OCI-LY1 (cell line): ENCODE measurements around the gene CDK11B.
"Not testable (repeated sequence)": the region's sequence is repeated elsewhere in the genome, so short reads cannot be mapped to it uniquely, and the experiment has no call there.

ENCODE experiments used
- H2AFZ ChIP-seq: fragments of 200-600 bp; sonication (generic), shearing (Covaris generic); 2 replicates; pipeline ENCODE4 v1.6.0; 2014; ENCODE audit warnings: antibody characterized with exemption, mild to moderate bottlenecking, low read length
- H3F3A ChIP-seq: fragments of 200-600 bp; sonication (generic), shearing (Covaris generic); 2 replicates; pipeline ENCODE4 v1.6.0; 2014; ENCODE audit warnings: mild to moderate bottlenecking, antibody characterized with exemption, low read length, moderate library complexity; ENCODE audit not compliant: insufficient read depth
- H3K27ac ChIP-seq: fragments of 200-600 bp; sonication (generic); 2 replicates; pipeline ENCODE4 v1.5.1; 2014; ENCODE audit warnings: low read length, mixed run types, mild to moderate bottlenecking, low read depth; ENCODE audit not compliant: poor library complexity, severe bottlenecking
- H3K27me3 ChIP-seq: fragments of 200-600 bp; sonication (generic); 2 replicates; pipeline ENCODE4 v1.6.0; 2014; ENCODE audit warnings: antibody characterized with exemption, mild to moderate bottlenecking, low read length, moderate library complexity; ENCODE audit not compliant: insufficient read depth
- H3K36me3 ChIP-seq: fragments of 200-600 bp; sonication (generic); 2 replicates; pipeline ENCODE4 v1.6.1; 2014; ENCODE audit warnings: mild to moderate bottlenecking, antibody characterized with exemption, low read length, moderate library complexity, mixed read lengths; ENCODE audit not compliant: insufficient read depth
- H3K4me1 ChIP-seq: fragments of 200-600 bp; sonication (generic); 2 replicates; pipeline ENCODE4 v1.5.1; 2014; ENCODE audit warnings: mild to moderate bottlenecking, low read length, moderate library complexity; ENCODE audit not compliant: insufficient read depth, severe bottlenecking
- H3K4me2 ChIP-seq: fragments of 200-600 bp; sonication (generic), shearing (Covaris generic); 2 replicates; pipeline ENCODE4 v1.6.1; 2014; ENCODE audit warnings: low read length
- H3K4me3 ChIP-seq: fragments of 200-600 bp; sonication (generic); 2 replicates; pipeline ENCODE4 v1.5.1; 2014; ENCODE audit warnings: low read length, low read depth, mild to moderate bottlenecking, mixed read lengths; ENCODE audit not compliant: poor library complexity, severe bottlenecking
- H3K79me2 ChIP-seq: fragments of 200-600 bp; shearing (Covaris generic); 2 replicates; pipeline ENCODE4 v1.6.1; 2016; ENCODE audit warnings: mixed run types, low read length, mixed read lengths; ENCODE audit not compliant: insufficient read depth
- H3K9ac ChIP-seq: fragments of 200-600 bp; sonication (generic), shearing (Covaris generic); 2 replicates; pipeline ENCODE4 v1.6.1; 2014; ENCODE audit warnings: mild to moderate bottlenecking, low read length, mixed read lengths
- H3K9me2 ChIP-seq: fragments of 200-600 bp; sonication (generic), shearing (Covaris generic); 2 replicates; pipeline ENCODE4 v1.6.1; 2014; ENCODE audit warnings: low read depth, mild to moderate bottlenecking, low read length, mixed read lengths
- H3K9me3 ChIP-seq: fragments of 200-600 bp; shearing (Covaris generic); 2 replicates; pipeline ENCODE4 v1.6.1; 2014; ENCODE audit warnings: low read length, mixed read lengths
- H4K20me1 ChIP-seq: fragments of 200-600 bp; sonication (generic), shearing (Covaris generic); 2 replicates; pipeline ENCODE4 v1.6.0; 2016; ENCODE audit warnings: mild to moderate bottlenecking, low read length; ENCODE audit not compliant: insufficient read depth
- EZH2 ChIP-seq: fragments of 200-600 bp; sonication (generic), shearing (Covaris generic); IDR thresholded peaks from 2 replicates; pipeline ENCODE4 v1.8.0; 2017; ENCODE audit warnings: borderline replicate concordance, mixed run types, mild to moderate bottlenecking, antibody characterized with exemption, low read length, moderate library complexity, mixed read lengths
- TF ChIP-seq, protein P1 (sequence below): fragments of 200-600 bp; sonication (generic), shearing (Covaris generic); IDR thresholded peaks from 2 replicates; pipeline ENCODE4 v1.5.1; 2017; ENCODE audit warnings: mild to moderate bottlenecking, antibody characterized with exemption, low read length, moderate library complexity, mixed read lengths

The CDK11B gene

DNA sequence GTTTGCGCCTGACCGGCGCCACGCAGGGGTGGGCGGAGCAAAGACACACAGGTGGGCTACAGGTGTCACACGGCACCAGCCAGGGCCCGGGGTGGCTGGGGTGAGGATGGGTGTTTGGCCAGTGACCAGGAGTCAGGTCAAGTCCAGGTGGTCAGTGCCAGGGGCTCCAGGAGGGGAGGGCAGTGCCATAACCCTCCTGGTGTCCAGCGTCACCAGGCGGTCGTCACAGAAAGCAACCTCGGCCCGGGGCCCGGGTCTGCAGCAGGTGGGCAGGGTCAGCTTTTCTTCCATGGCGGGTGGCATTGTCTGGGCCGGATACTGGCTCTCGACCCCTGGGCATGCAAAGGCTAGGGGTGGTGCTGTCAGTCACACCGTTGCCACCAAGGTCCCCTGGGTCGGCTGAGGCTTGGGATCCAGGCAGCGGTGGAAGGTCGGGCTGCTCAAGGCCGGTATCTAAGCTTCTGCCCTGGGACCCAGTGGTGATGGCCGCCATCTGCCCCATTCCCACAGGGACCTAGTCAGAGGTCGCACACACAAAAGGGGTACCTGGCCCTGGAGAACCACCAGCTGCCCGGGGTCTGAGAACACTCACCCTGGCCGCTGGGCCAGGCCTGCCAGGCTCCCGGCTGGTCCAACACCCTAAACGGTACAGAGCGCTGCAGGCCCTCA is 60.6 kb downstream of the CDK11B start:
- TF ChIP-seq, protein P1, sequence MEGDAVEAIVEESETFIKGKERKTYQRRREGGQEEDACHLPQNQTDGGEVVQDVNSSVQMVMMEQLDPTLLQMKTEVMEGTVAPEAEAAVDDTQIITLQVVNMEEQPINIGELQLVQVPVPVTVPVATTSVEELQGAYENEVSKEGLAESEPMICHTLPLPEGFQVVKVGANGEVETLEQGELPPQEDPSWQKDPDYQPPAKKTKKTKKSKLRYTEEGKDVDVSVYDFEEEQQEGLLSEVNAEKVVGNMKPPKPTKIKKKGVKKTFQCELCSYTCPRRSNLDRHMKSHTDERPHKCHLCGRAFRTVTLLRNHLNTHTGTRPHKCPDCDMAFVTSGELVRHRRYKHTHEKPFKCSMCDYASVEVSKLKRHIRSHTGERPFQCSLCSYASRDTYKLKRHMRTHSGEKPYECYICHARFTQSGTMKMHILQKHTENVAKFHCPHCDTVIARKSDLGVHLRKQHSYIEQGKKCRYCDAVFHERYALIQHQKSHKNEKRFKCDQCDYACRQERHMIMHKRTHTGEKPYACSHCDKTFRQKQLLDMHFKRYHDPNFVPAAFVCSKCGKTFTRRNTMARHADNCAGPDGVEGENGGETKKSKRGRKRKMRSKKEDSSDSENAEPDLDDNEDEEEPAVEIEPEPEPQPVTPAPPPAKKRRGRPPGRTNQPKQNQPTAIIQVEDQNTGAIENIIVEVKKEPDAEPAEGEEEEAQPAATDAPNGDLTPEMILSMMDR, result no peak
- TF ChIP-seq EZH2, result no peak
- H3K4me2 ChIP-seq, result no peak overlapping the region

DNA sequence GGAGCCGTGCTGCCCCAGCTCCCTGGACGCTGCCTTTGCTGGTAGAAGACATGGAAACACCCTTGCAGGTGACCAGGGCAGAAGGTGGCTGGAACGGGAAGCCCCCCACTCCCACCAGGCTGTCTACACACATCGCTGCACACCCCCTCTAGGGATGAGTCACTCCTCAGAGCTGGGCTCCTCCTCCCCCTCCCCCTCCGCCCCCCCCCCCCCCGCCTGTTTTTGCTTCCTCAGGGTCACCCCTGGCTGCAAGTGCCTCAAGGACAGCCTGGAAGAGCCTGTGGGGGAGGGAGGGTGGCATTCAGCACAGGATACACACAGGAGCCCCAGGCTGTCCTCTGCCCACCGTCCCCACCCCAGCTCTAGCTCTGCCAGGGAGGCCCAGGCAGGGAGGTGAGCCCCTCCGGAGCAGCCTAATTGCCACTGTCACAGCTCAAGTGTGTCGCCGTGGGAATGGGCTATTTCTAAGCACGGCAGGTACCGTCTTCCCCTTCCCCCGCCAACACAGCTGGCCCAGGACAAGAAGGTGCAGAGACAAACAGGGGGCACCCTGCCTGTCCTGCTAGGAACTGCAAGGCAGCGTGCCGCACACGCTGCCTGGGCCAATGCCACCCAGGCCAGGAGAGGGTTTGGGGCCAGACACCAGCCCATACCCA is 61.4 kb downstream of the CDK11B start:
- TF ChIP-seq EZH2, result no peak
- TF ChIP-seq, protein P1, result peak; percentile 38; the same call in 1 of the 2 replicates
- Histone ChIP-seq H3F3A (no peaks in the 10 kb centered on the region), H3K4me3 (no peak overlapping the region)

More for the DNA sequence above, 60.6 kb downstream of the CDK11B start:
- H3K27me3 ChIP-seq, result peaks cover 6% of the 10 kb centered on the region; the same call in 1 of the 2 replicates
- no peak overlapping the region for H3K9ac ChIP-seq
- no peaks in the 10 kb centered on the region for H4K20me1 ChIP-seq
- H3K79me2 ChIP-seq, result no peaks in the 10 kb centered on the region
- H3F3A ChIP-seq, result no peaks in the 10 kb centered on the region
- no peak overlapping the region for H3K27ac ChIP-seq
- no peaks in the 10 kb centered on the region for H3K4me1 ChIP-seq
- H3K36me3 ChIP-seq, result no peaks in the 10 kb centered on the region
- H2AFZ ChIP-seq, result no peak overlapping the region
- no peaks in the 10 kb centered on the region for H3K9me3 ChIP-seq
- H3K4me3 ChIP-seq, result no peak overlapping the region
- no peaks in the 10 kb centered on the region for H3K9me2 ChIP-seq

DNA sequence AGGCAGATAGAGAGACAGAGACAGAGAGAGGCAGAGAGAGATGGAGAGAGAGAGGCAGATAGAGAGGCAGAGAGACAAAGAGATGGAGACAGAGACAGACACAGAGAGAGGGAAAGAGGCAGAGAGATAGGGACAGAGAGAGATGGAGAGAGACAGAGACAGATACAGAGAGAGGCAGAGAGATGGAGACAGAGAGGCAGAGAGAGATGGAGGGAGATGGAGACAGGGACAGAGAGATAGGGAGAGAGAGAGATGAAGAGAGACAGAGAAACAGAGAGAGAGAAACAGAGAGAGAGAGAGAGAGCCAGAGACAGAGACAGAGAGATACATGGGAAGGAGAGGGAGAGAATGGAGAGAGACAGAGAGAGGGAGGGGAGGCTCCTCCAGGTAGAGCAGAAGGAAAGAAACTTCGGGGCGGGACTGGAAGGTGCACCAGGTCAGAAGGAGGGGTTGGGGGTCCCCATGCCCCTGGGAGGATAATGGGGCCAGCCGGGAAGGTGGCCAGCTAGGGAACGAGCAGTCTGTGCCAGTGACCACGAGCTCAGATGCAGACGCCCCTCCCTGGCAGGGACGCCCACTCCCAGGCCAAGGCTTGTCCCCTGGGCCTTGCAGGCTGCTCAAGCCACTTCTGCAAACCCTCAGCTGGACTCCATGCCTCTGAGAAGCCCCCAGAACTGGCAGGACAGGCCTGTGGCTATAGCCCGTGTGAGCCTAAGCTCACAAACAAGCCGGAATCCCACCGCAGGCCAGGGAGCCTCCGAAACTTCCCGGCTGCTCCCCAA is 62.1 kb downstream of the CDK11B start:
- Histone ChIP-seq H3K4me3 (no peak overlapping the region), H3K4me1 (no peaks in the 10 kb centered on the region), H3K27me3 (peaks cover 6% of the 10 kb centered on the region; the same call in 1 of the 2 replicates), H3K9me3 (no peaks in the 10 kb centered on the region), H2AFZ (no peak overlapping the region), H3K79me2 (no peaks in the 10 kb centered on the region), H3K4me2 (no peak overlapping the region), H3K9ac (no peak overlapping the region), H4K20me1 (no peaks in the 10 kb centered on the region), H3K9me2 (no peaks in the 10 kb centered on the region), H3K27ac (no peak overlapping the region), H3K36me3 (no peaks in the 10 kb centered on the region), H3F3A (no peaks in the 10 kb centered on the region)
- no peak for TF ChIP-seq EZH2
- TF ChIP-seq, protein P1, result no peak

More for the DNA sequence above, 61.4 kb downstream of the CDK11B start:
- no peaks in the 10 kb centered on the region for H3K79me2 ChIP-seq
- no peaks in the 10 kb centered on the region for H3K4me1 ChIP-seq
- H2AFZ ChIP-seq, result no peak overlapping the region
- H3K9me2 ChIP-seq, result no peaks in the 10 kb centered on the region
- H3K9ac ChIP-seq, result no peak overlapping the region
- H3K4me2 ChIP-seq, result no peak overlapping the region
- H3K27me3 ChIP-seq, result peaks cover 6% of the 10 kb centered on the region; the same call in 1 of the 2 replicates
- H3K27ac ChIP-seq, result no peak overlapping the region
- H3K36me3 ChIP-seq, result no peaks in the 10 kb centered on the region
- no peaks in the 10 kb centered on the region for H4K20me1 ChIP-seq
- no peaks in the 10 kb centered on the region for H3K9me3 ChIP-seq

DNA sequence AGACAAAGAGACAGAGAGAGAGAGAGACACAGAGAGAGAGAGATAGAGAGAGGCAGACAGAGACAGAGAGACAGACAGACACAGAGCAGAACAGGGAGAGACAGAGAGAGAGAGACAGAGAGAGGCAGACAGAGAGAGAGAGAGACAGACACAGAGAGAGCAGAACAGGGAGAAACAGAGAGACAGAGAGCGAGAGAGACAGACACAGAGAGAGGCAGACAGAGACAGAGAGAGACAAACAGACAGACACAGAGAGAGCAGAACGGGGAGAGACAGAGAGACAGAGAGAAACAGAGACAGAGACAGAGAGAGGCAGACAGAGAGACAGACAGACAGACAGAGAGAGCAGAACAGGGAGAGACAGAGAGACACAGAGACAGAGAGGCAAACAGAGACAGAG is 63.5 kb downstream of the CDK11B start:
- H4K20me1 ChIP-seq, H3K9me2 ChIP-seq, H3K9me3 ChIP-seq, H3K4me1 ChIP-seq, H3K9ac ChIP-seq, H3K4me3 ChIP-seq, H3K4me2 ChIP-seq, H3F3A ChIP-seq, H3K27me3 ChIP-seq, H3K79me2 ChIP-seq, H3K36me3 ChIP-seq, H2AFZ ChIP-seq, H3K27ac ChIP-seq: not testable (repeated sequence)
